ENCODE data around the gene ITPR2.

ITPR2 gene

GRCh38 chr12:26429070-26429691 is 403.8 kb downstream of the ITPR2 start:
- H3K27me3 ChIP-seq (ENCODE audit: insufficient read depth, low read length): no peaks in the 10 kb centered on the region
- H2AFZ ChIP-seq (ENCODE audit: insufficient read depth, low read length, poor library complexity): no peak overlapping the region
- no peak overlapping the region for H4K12ac ChIP-seq (ENCODE audit: low read depth, low read length)
- H3K36me3 ChIP-seq (ENCODE audit: control insufficient read depth in 1 of 2, insufficient read depth in 2 of 2, low read length in 2 of 2): no peaks in the 10 kb centered on the region
- H3K4me3 ChIP-seq (ENCODE audit: low read depth, low read length): no peak overlapping the region
- no peak overlapping the region for H3K4me2 ChIP-seq (ENCODE audit: low read length)
- no peak overlapping the region for H3K4ac ChIP-seq (ENCODE audit: low read depth, low read length)
- H3K4me1 ChIP-seq (ENCODE audit: control insufficient read depth in 1 of 2, insufficient read depth in 2 of 2, low read length in 2 of 2): no peaks in the 10 kb centered on the region
- H3K9ac ChIP-seq (ENCODE audit: low read length): no peak overlapping the region
- no peak overlapping the region for H3K14ac ChIP-seq (ENCODE audit: low read length)
- no peak overlapping the region for H2BK120ac ChIP-seq (ENCODE audit: insufficient read depth, low read length, poor library complexity)
- no peak overlapping the region for H2BK5ac ChIP-seq (ENCODE audit: low read depth, low read length, poor library complexity)
- H4K91ac ChIP-seq (ENCODE audit: low read depth, low read length): no peak overlapping the region
- H3K27ac ChIP-seq (ENCODE audit: low read depth, low read length): no peak overlapping the region
- H3K79me1 ChIP-seq (ENCODE audit: low read length): no peaks in the 10 kb centered on the region
- no peak overlapping the region for H3K23ac ChIP-seq (ENCODE audit: low read length)
- H2AK5ac ChIP-seq (ENCODE audit: low read length): no peak overlapping the region
- H3K18ac ChIP-seq (ENCODE audit: low read length): no peak overlapping the region
- no peak for DNase-seq
- no peaks in the 10 kb centered on the region for H3K79me2 ChIP-seq (ENCODE audit: control insufficient read depth, insufficient read depth, low read length, poor library complexity)
- no peak overlapping the region for H2BK12ac ChIP-seq (ENCODE audit: low read length)
- no peak overlapping the region for H4K8ac ChIP-seq (ENCODE audit: low read depth, low read length)
- H3K9me3 ChIP-seq (ENCODE audit: insufficient read depth, low read depth, low read length): no peaks in the 10 kb centered on the region
- WGBS (ENCODE audit: extremely low coverage, insufficient coverage, insufficient read length): no CpG with 5 or more reads among the region's 2 CpGs

GRCh38 chr12:26428420-26428819 is 404.6 kb downstream of the ITPR2 start:
- H3K4me1 ChIP-seq (ENCODE audit: control insufficient read depth in 1 of 2, insufficient read depth in 2 of 2, low read length in 2 of 2): no peaks in the 10 kb centered on the region
- no peaks in the 10 kb centered on the region for H3K36me3 ChIP-seq (ENCODE audit: control insufficient read depth in 1 of 2, insufficient read depth in 2 of 2, low read length in 2 of 2)
- no peak for DNase-seq
- no peak overlapping the region for H3K23ac ChIP-seq (ENCODE audit: low read length)
- H3K79me2 ChIP-seq (ENCODE audit: control insufficient read depth, insufficient read depth, low read length, poor library complexity): no peaks in the 10 kb centered on the region
- H2BK5ac ChIP-seq (ENCODE audit: low read depth, low read length, poor library complexity): no peak overlapping the region
- no peaks in the 10 kb centered on the region for H3K27me3 ChIP-seq (ENCODE audit: insufficient read depth, low read length)
- no CpG with 5 or more reads among the region's 2 CpGs for WGBS (ENCODE audit: extremely low coverage, insufficient coverage, insufficient read length)
- H3K4me2 ChIP-seq (ENCODE audit: low read length): no peak overlapping the region
- no peaks in the 10 kb centered on the region for H3K79me1 ChIP-seq (ENCODE audit: low read length)
- no peak overlapping the region for H2BK120ac ChIP-seq (ENCODE audit: insufficient read depth, low read length, poor library complexity)
- H2BK12ac ChIP-seq (ENCODE audit: low read length): no peak overlapping the region
- H3K9ac ChIP-seq (ENCODE audit: low read length): no peak overlapping the region
- no peak overlapping the region for H4K8ac ChIP-seq (ENCODE audit: low read depth, low read length)
- H4K91ac ChIP-seq (ENCODE audit: low read depth, low read length): no peak overlapping the region
- H3K27ac ChIP-seq (ENCODE audit: low read depth, low read length): no peak overlapping the region
- no peak overlapping the region for H3K18ac ChIP-seq (ENCODE audit: low read length)
- H2AK5ac ChIP-seq (ENCODE audit: low read length): no peak overlapping the region
- no peak overlapping the region for H3K4me3 ChIP-seq (ENCODE audit: low read depth, low read length)
- H3K9me3 ChIP-seq (ENCODE audit: insufficient read depth, low read depth, low read length): no peaks in the 10 kb centered on the region
- no peak overlapping the region for H2AFZ ChIP-seq (ENCODE audit: insufficient read depth, low read length, poor library complexity)
- no peak overlapping the region for H3K14ac ChIP-seq (ENCODE audit: low read length)
- no peak overlapping the region for H4K12ac ChIP-seq (ENCODE audit: low read depth, low read length)
- H3K4ac ChIP-seq (ENCODE audit: low read depth, low read length): no peak overlapping the region

- Histone ChIP-seq H2BK12ac (ENCODE audit: low read length) (no peak overlapping the region), H3K4me3 (ENCODE audit: low read depth, low read length) (no peak overlapping the region), H3K79me2 (ENCODE audit: control insufficient read depth, insufficient read depth, low read length, poor library complexity) (no peaks in the 10 kb centered on the region), H3K79me1 (ENCODE audit: low read length) (no peaks in the 10 kb centered on the region), H4K91ac (ENCODE audit: low read depth, low read length) (no peak overlapping the region), H3K4ac (ENCODE audit: low read depth, low read length) (no peak overlapping the region), H3K9ac (ENCODE audit: low read length) (no peak overlapping the region), H3K18ac (ENCODE audit: low read length) (no peak overlapping the region), H3K27me3 (ENCODE audit: insufficient read depth, low read length) (no peaks in the 10 kb centered on the region), H3K14ac (ENCODE audit: low read length) (no peak overlapping the region), H2AK5ac (ENCODE audit: low read length) (no peak overlapping the region), H2BK120ac (ENCODE audit: insufficient read depth, low read length, poor library complexity) (no peak overlapping the region), H2AFZ (ENCODE audit: insufficient read depth, low read length, poor library complexity) (no peak overlapping the region), H3K23ac (ENCODE audit: low read length) (no peak overlapping the region), H4K12ac (ENCODE audit: low read depth, low read length) (no peak overlapping the region), H3K36me3 (ENCODE audit: control insufficient read depth in 1 of 2, insufficient read depth in 2 of 2, low read length in 2 of 2) (no peaks in the 10 kb centered on the region), H3K4me1 (ENCODE audit: control insufficient read depth in 1 of 2, insufficient read depth in 2 of 2, low read length in 2 of 2) (no peaks in the 10 kb centered on the region), H2BK5ac (ENCODE audit: low read depth, low read length, poor library complexity) (no peak overlapping the region), H3K27ac (ENCODE audit: low read depth, low read length) (no peak overlapping the region), H3K4me2 (ENCODE audit: low read length) (no peak overlapping the region), H4K8ac (ENCODE audit: low read depth, low read length) (no peak overlapping the region), H3K9me3 (ENCODE audit: insufficient read depth, low read depth, low read length) (no peaks in the 10 kb centered on the region)
- no peak for DNase-seq
- WGBS (ENCODE audit: extremely low coverage, insufficient coverage, insufficient read length): no CpG with 5 or more reads among the region's 1 CpG
These were observed 406.3 kb downstream of the ITPR2 start for GRCh38 chr12:26426652-26427051.

- no peak overlapping the region for H2BK5ac ChIP-seq (ENCODE audit: low read depth, low read length, poor library complexity)
- no peak overlapping the region for H2AK5ac ChIP-seq (ENCODE audit: low read length)
- no peak overlapping the region for H2BK12ac ChIP-seq (ENCODE audit: low read length)
- no peak overlapping the region for H3K23ac ChIP-seq (ENCODE audit: low read length)
- no peak overlapping the region for H3K18ac ChIP-seq (ENCODE audit: low read length)
- no peak overlapping the region for H3K4me2 ChIP-seq (ENCODE audit: low read length)
- no peak overlapping the region for H4K12ac ChIP-seq (ENCODE audit: low read depth, low read length)
- H3K79me1 ChIP-seq (ENCODE audit: low read length): no peaks in the 10 kb centered on the region
- H3K79me2 ChIP-seq (ENCODE audit: control insufficient read depth, insufficient read depth, low read length, poor library complexity): no peaks in the 10 kb centered on the region
- no peaks in the 10 kb centered on the region for H3K4me1 ChIP-seq (ENCODE audit: control insufficient read depth in 1 of 2, insufficient read depth in 2 of 2, low read length in 2 of 2)
- no peak overlapping the region for H3K4me3 ChIP-seq (ENCODE audit: low read depth, low read length)
- no peak overlapping the region for H3K9ac ChIP-seq (ENCODE audit: low read length)
- H3K27ac ChIP-seq (ENCODE audit: low read depth, low read length): no peak overlapping the region
- H3K4ac ChIP-seq (ENCODE audit: low read depth, low read length): no peak overlapping the region
- no peak overlapping the region for H2BK120ac ChIP-seq (ENCODE audit: insufficient read depth, low read length, poor library complexity)
- no peak overlapping the region for H2AFZ ChIP-seq (ENCODE audit: insufficient read depth, low read length, poor library complexity)
- H3K27me3 ChIP-seq (ENCODE audit: insufficient read depth, low read length): no peaks in the 10 kb centered on the region
- WGBS (ENCODE audit: extremely low coverage, insufficient coverage, insufficient read length): no CpG with 5 or more reads among the region's 6 CpGs
- no peak overlapping the region for H4K91ac ChIP-seq (ENCODE audit: low read depth, low read length)
- H4K8ac ChIP-seq (ENCODE audit: low read depth, low read length): no peak overlapping the region
- no peak overlapping the region for H3K14ac ChIP-seq (ENCODE audit: low read length)
- H3K36me3 ChIP-seq (ENCODE audit: control insufficient read depth in 1 of 2, insufficient read depth in 2 of 2, low read length in 2 of 2): no peaks in the 10 kb centered on the region
- no peaks in the 10 kb centered on the region for H3K9me3 ChIP-seq (ENCODE audit: insufficient read depth, low read depth, low read length)
- no peak for DNase-seq
These were observed 407.3 kb downstream of the ITPR2 start for GRCh38 chr12:26425587-26426260.

Measured in trophoblast cell (in vitro differentiated cells and primary cell).